ENCODE measurements around the gene VNN1. TPM values are rescaled to one million over a fixed set of nuclear protein-coding genes. Genes with fewer than 3 reads are reported as not detected.
"Not testable (repeated sequence)": the region's sequence is repeated elsewhere in the genome, so short reads cannot be mapped to it uniquely, and the experiment has no call there.

VNN1 gene
- polyA plus RNA-seq, 1 donor from 2014 or later, result not detected

GRCh38 chr6:132643547-132643946 is 70.3 kb downstream of the VNN1 start:
- TF ChIP-seq RAD21 (conservative IDR thresholded peaks at IDR 0.05), result no peak
- TF ChIP-seq MXI1 (conservative IDR thresholded peaks at IDR 0.05; ENCODE audit: poor library complexity, severe bottlenecking), result no peak
- no peak for TF ChIP-seq CTCF (IDR thresholded peaks at IDR 0.05; ENCODE audit: poor library complexity, severe bottlenecking)
- TF ChIP-seq EP300 (conservative IDR thresholded peaks at IDR 0.05; ENCODE audit: poor library complexity, severe bottlenecking), result no peak
- TF ChIP-seq REST (IDR thresholded peaks at IDR 0.05; ENCODE audit: borderline replicate concordance), result no peak
- no peak for TF ChIP-seq SMC3 (conservative IDR thresholded peaks at IDR 0.05; ENCODE audit: poor library complexity)
- no peak for TF ChIP-seq TAF1 (IDR thresholded peaks at IDR 0.05; ENCODE audit: low read depth)
- TF ChIP-seq EZH2 (IDR thresholded peaks at IDR 0.05; ENCODE audit: borderline replicate concordance, insufficient read depth, low read length, poor library complexity, severe bottlenecking), result no peak
- TF ChIP-seq POLR2AphosphoS5 (IDR thresholded peaks at IDR 0.05), result no peak
- H3K27me3 ChIP-seq (ENCODE audit: insufficient read depth, low read depth, low read length), result no peaks in the 10 kb centered on the region

GRCh38 chr6:132637135-132637534 is 76.7 kb downstream of the VNN1 start:
- not testable (repeated sequence) for H3K4me2 ChIP-seq (ENCODE audit: low read length); H3K79me2 ChIP-seq (replicated peaks; ENCODE audit: insufficient read depth, low read length); H4K20me1 ChIP-seq (ENCODE audit: insufficient read depth); H2AFZ ChIP-seq (ENCODE audit: low read depth, low read length); H3K9me3 ChIP-seq (ENCODE audit: low read length); H3K27ac ChIP-seq (ENCODE audit: low read length); H3K27me3 ChIP-seq (ENCODE audit: insufficient read depth, low read depth, low read length); H3F3A ChIP-seq (ENCODE audit: insufficient read depth, low read length, poor library complexity, severe bottlenecking); H3K9ac ChIP-seq (ENCODE audit: low read length); H3K36me3 ChIP-seq (ENCODE audit: insufficient read depth, low read length); H3K4me3 ChIP-seq (ENCODE audit: low read length); H3K9me2 ChIP-seq (ENCODE audit: insufficient read depth, low read length)

More at GRCh38 chr6:132643547-132643946, 70.3 kb downstream of the VNN1 start:
- Histone ChIP-seq H3K79me2 (replicated peaks; ENCODE audit: insufficient read depth, low read length) (no peaks in the 10 kb centered on the region), H3K9ac (ENCODE audit: low read length) (no peak overlapping the region), H3K9me2 (ENCODE audit: insufficient read depth, low read length) (no peaks in the 10 kb centered on the region), H3K9me3 (ENCODE audit: low read length) (no peaks in the 10 kb centered on the region), H3K4me2 (ENCODE audit: low read length) (no peak overlapping the region), H2AFZ (ENCODE audit: low read depth, low read length) (no peak overlapping the region), H3K36me3 (ENCODE audit: insufficient read depth, low read length) (no peaks in the 10 kb centered on the region), H4K20me1 (ENCODE audit: insufficient read depth) (no peaks in the 10 kb centered on the region), H3K27ac (ENCODE audit: low read length) (no peak overlapping the region), H3K4me3 (ENCODE audit: low read length) (no peak overlapping the region), H3F3A (ENCODE audit: insufficient read depth, low read length, poor library complexity, severe bottlenecking) (no peaks in the 10 kb centered on the region)

- H3K9ac ChIP-seq (ENCODE audit: low read length), result not testable (repeated sequence)
These were observed 77.9 kb downstream of the VNN1 start for GRCh38 chr6:132635906-132636305.

GRCh38 chr6:132635288-132635687 is 78.6 kb downstream of the VNN1 start:
- not testable (repeated sequence) for H3K27ac ChIP-seq (ENCODE audit: low read length); H3K4me3 ChIP-seq (ENCODE audit: low read length); H3K9me3 ChIP-seq (ENCODE audit: low read length); H4K20me1 ChIP-seq (ENCODE audit: insufficient read depth); H3F3A ChIP-seq (ENCODE audit: insufficient read depth, low read length, poor library complexity, severe bottlenecking); H3K27me3 ChIP-seq (ENCODE audit: insufficient read depth, low read depth, low read length); H3K9me2 ChIP-seq (ENCODE audit: insufficient read depth, low read length); H2AFZ ChIP-seq (ENCODE audit: low read depth, low read length); H3K36me3 ChIP-seq (ENCODE audit: insufficient read depth, low read length); H3K4me2 ChIP-seq (ENCODE audit: low read length); H3K9ac ChIP-seq (ENCODE audit: low read length); H3K79me2 ChIP-seq (replicated peaks; ENCODE audit: insufficient read depth, low read length)

More at GRCh38 chr6:132635906-132636305, 77.9 kb downstream of the VNN1 start:
- H3K9me2 ChIP-seq (ENCODE audit: insufficient read depth, low read length); H3K36me3 ChIP-seq (ENCODE audit: insufficient read depth, low read length); H3K9me3 ChIP-seq (ENCODE audit: low read length); H3K79me2 ChIP-seq (replicated peaks; ENCODE audit: insufficient read depth, low read length); H3K27ac ChIP-seq (ENCODE audit: low read length); H3K27me3 ChIP-seq (ENCODE audit: insufficient read depth, low read depth, low read length); H3K4me3 ChIP-seq (ENCODE audit: low read length); H2AFZ ChIP-seq (ENCODE audit: low read depth, low read length); H4K20me1 ChIP-seq (ENCODE audit: insufficient read depth); H3K4me2 ChIP-seq (ENCODE audit: low read length); H3F3A ChIP-seq (ENCODE audit: insufficient read depth, low read length, poor library complexity, severe bottlenecking): not testable (repeated sequence)
